Measurements from ENCODE around the gene MYH9. TPM values are rescaled to one million over a fixed set of nuclear protein-coding genes. Genes with fewer than 3 reads are reported as not detected.

Gene MYH9
- total RNA-seq, 1 experiment from 2014 or later, result 258 TPM

- no peaks in the 10 kb centered on the region for H3K79me2 ChIP-seq (ENCODE audit: insufficient read depth, low read length)
- ChIA-PET RAD21 (ENCODE audit: low non-redundant PET in 1 of 2, low total read pairs in 2 of 2, uncharacterized antibody in 2 of 2, unreplicated experiment in 2 of 2) (no interaction called here), CTCF (no interaction called here), POLR2A (interaction anchor here (2.0 kb wide), 1 partner anchor 16 kb away, joined by 11 read pairs; no protein-coding TSS in a partner anchor)
- H3K9me3 ChIP-seq (ENCODE audit: control insufficient read depth in 1 of 2, insufficient read depth in 1 of 2, low read depth in 1 of 2, low read length in 2 of 2), result no peaks in the 10 kb centered on the region
- ATAC-seq (peak; percentile 69), DNase-seq (ENCODE audit: low read depth, low spot score) (no peak)
- intact Hi-C loops (cut with micrococcal nuclease), result no loop called here
- no peaks in the 10 kb centered on the region for H4K20me1 ChIP-seq (ENCODE audit: insufficient read depth)
- peak overlapping the region; percentile 41; the same call in 1 of the 2 replicates for H3K27ac ChIP-seq (ENCODE audit: low read depth, low read length)
- no peaks in the 10 kb centered on the region for H3K27me3 ChIP-seq (ENCODE audit: insufficient read depth, low read length)
- peaks cover 17 to 46% of the 10 kb centered on the region in 2 experiments for H3K4me1 ChIP-seq (ENCODE audit: control insufficient read depth in 1 of 2, insufficient read depth in 2 of 2, low read length in 2 of 2)
- no TSS peak for BruUV-seq (replicated peaks)
- H3K9ac ChIP-seq (ENCODE audit: low read length), result no peak overlapping the region
- H2AFZ ChIP-seq (ENCODE audit: low read depth, low read length, poor library complexity, severe bottlenecking), result peak overlapping the region; percentile 74
- no peaks in the 10 kb centered on the region for H3K9me2 ChIP-seq (ENCODE audit: insufficient read depth)
- no peaks in the 10 kb centered on the region for H3K36me3 ChIP-seq (ENCODE audit: control insufficient read depth in 1 of 2, insufficient read depth in 2 of 2, low read length in 2 of 2)
- no peak overlapping the region for H3K4me3 ChIP-seq (replicated peaks in 1 of 2; ENCODE audit: low read depth in 1 of 2, low read length in 2 of 2)
- peak overlapping the region; percentile 53 for H3K4me2 ChIP-seq (ENCODE audit: low read length)
- no peak for TF ChIP-seq CEBPB (IDR thresholded peaks at IDR 0.05; ENCODE audit: low read depth)
- TF ChIP-seq EGR1 (IDR thresholded peaks at IDR 0.05; ENCODE audit: low read depth), result no peak
- no peak for TF ChIP-seq ZNF274 (IDR thresholded peaks at IDR 0.05; ENCODE audit: low read depth, low read length)
- no peak for TF ChIP-seq EZH2 (IDR thresholded peaks at IDR 0.05)
- TF ChIP-seq POLR2AphosphoS5 (IDR thresholded peaks at IDR 0.05; ENCODE audit: low read depth, low read length), result no peak
- TF ChIP-seq ZFX (IDR thresholded peaks at IDR 0.05), result no peak
- TF ChIP-seq, protein P1, sequence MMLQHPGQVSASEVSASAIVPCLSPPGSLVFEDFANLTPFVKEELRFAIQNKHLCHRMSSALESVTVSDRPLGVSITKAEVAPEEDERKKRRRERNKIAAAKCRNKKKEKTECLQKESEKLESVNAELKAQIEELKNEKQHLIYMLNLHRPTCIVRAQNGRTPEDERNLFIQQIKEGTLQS (IDR thresholded peaks at IDR 0.05), result no peak
- TF ChIP-seq, protein P2, sequence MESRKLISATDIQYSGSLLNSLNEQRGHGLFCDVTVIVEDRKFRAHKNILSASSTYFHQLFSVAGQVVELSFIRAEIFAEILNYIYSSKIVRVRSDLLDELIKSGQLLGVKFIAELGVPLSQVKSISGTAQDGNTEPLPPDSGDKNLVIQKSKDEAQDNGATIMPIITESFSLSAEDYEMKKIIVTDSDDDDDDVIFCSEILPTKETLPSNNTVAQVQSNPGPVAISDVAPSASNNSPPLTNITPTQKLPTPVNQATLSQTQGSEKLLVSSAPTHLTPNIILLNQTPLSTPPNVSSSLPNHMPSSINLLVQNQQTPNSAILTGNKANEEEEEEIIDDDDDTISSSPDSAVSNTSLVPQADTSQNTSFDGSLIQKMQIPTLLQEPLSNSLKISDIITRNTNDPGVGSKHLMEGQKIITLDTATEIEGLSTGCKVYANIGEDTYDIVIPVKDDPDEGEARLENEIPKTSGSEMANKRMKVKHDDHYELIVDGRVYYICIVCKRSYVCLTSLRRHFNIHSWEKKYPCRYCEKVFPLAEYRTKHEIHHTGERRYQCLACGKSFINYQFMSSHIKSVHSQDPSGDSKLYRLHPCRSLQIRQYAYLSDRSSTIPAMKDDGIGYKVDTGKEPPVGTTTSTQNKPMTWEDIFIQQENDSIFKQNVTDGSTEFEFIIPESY (IDR thresholded peaks at IDR 0.05; ENCODE audit: extremely low read depth, insufficient replicate concordance, low read length), result no peak
- TF ChIP-seq YY1 (IDR thresholded peaks at IDR 0.05; ENCODE audit: extremely low read depth, insufficient replicate concordance, low read depth, low read length), result no peak
- no peak for TF ChIP-seq FOSL1 (IDR thresholded peaks at IDR 0.05; ENCODE audit: low read depth)
- no peak for TF ChIP-seq ELF1 (IDR thresholded peaks at IDR 0.05; ENCODE audit: borderline replicate concordance, low read depth)
- no peak for TF ChIP-seq MAX (IDR thresholded peaks at IDR 0.05)
- TF ChIP-seq JUND (IDR thresholded peaks at IDR 0.05), result no peak
- TF ChIP-seq CTCF (IDR thresholded peaks at IDR 0.05 in 2 of 3, conservative IDR thresholded peaks at IDR 0.05 in 1 of 3; ENCODE audit: borderline replicate concordance in 1 of 3, insufficient read depth in 1 of 3, low read depth in 2 of 3, low read length in 2 of 3), result no peak
- no peak for TF ChIP-seq TCF7L2 (IDR thresholded peaks at IDR 0.05; ENCODE audit: borderline replicate concordance, extremely low read depth, insufficient read depth, insufficient read length)
- no peak for TF ChIP-seq SRF (IDR thresholded peaks at IDR 0.05; ENCODE audit: low read depth)
- no peak for TF ChIP-seq REST (IDR thresholded peaks at IDR 0.05; ENCODE audit: low read depth)
These were observed 38.3 kb upstream of the MYH9 start for GRCh38 chr22:36425977-36426523.

Data from HCT116 (cell line).